Cardiac muscle cell (in vitro differentiated cells and primary cell): ENCODE results near the gene PLPP3. TPM values are rescaled to one million over a fixed set of nuclear protein-coding genes. Genes with fewer than 3 reads are reported as not detected.

ENCODE experiments used
- DNase-seq, 2 donors: peaks; one replicate each; pipeline versions ENCODE4 v3.0.0 to v3.0.0-alpha.2; 2010 to 2017; ENCODE audit warnings: low read depth in 1 of 2, low spot score in 1 of 2
- H3K27ac ChIP-seq: fragments of 200-600 bp; sonication (generic); 2 replicates; pipeline ENCODE4 v1.5.1; 2016
- H3K27me3 ChIP-seq: fragments of 200-600 bp; sonication (generic); 2 replicates; pipeline ENCODE4 v1.6.0; 2016; ENCODE audit warnings: control low read depth
- H3K36me3 ChIP-seq: fragments of 200-600 bp; sonication (generic); 2 replicates; pipeline ENCODE4 v1.5.1; 2016; ENCODE audit warnings: control low read depth
- H3K4me1 ChIP-seq: fragments of 200-600 bp; sonication (generic); 2 replicates; pipeline ENCODE4 v1.8.1; 2017; ENCODE audit warnings: low read depth, mild to moderate bottlenecking, mixed run types
- H3K4me3 ChIP-seq: fragments of 200-600 bp; sonication (generic); 2 replicates; pipeline ENCODE4 v1.5.1; 2016; ENCODE audit warnings: mild to moderate bottlenecking
- H3K9me3 ChIP-seq: fragments of 200-600 bp; sonication (generic); 2 replicates; pipeline ENCODE4 v1.5.1; 2017; ENCODE audit warnings: low read depth, mild to moderate bottlenecking, control low read depth
- polyA plus RNA-seq: library from polyadenylated mRNA; unstranded; fragments of >200 nt; fragmentation: Nextera tagmentation; extraction: Ambion mirVana; gene quantifications from 2 replicates; pipeline ENCODE4 v1.2.1, GENCODE V29; 2016
- total RNA-seq: library from RNA; depleted of rRNA; stranded (reverse); fragments of >200 nt; gene quantifications from 2 replicates; pipeline ENCODE4 v1.2.3, GENCODE V29; 2016
- TF ChIP-seq, protein P1 (sequence below): IDR thresholded peaks from 2 replicates; pipeline ENCODE4 v1.5.1; 2012; ENCODE audit warnings: low read depth, mild to moderate bottlenecking, low read length

Gene PLPP3
- total and polyA plus RNA-seq, 2 experiments from 2014 or later: 41.4 to 58.2 TPM

- TF ChIP-seq, protein P1, sequence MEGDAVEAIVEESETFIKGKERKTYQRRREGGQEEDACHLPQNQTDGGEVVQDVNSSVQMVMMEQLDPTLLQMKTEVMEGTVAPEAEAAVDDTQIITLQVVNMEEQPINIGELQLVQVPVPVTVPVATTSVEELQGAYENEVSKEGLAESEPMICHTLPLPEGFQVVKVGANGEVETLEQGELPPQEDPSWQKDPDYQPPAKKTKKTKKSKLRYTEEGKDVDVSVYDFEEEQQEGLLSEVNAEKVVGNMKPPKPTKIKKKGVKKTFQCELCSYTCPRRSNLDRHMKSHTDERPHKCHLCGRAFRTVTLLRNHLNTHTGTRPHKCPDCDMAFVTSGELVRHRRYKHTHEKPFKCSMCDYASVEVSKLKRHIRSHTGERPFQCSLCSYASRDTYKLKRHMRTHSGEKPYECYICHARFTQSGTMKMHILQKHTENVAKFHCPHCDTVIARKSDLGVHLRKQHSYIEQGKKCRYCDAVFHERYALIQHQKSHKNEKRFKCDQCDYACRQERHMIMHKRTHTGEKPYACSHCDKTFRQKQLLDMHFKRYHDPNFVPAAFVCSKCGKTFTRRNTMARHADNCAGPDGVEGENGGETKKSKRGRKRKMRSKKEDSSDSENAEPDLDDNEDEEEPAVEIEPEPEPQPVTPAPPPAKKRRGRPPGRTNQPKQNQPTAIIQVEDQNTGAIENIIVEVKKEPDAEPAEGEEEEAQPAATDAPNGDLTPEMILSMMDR: no peak
- H3K27me3 ChIP-seq: no peaks in the 10 kb centered on the region
- no peak overlapping the region for H3K27ac ChIP-seq
- no peaks in the 10 kb centered on the region for H3K9me3 ChIP-seq
- no peak overlapping the region for H3K4me3 ChIP-seq
- H3K36me3 ChIP-seq: no peaks in the 10 kb centered on the region
- DNase-seq: no peak
- no peaks in the 10 kb centered on the region for H3K4me1 ChIP-seq
Measured at GRCh38 chr1:56586502-56586901, 7.1 kb upstream of the PLPP3 start.

- Histone ChIP-seq H3K4me1 (no peaks in the 10 kb centered on the region), H3K9me3 (no peaks in the 10 kb centered on the region), H3K27me3 (no peaks in the 10 kb centered on the region), H3K27ac (no peak overlapping the region), H3K4me3 (no peak overlapping the region), H3K36me3 (no peaks in the 10 kb centered on the region)
- no peak for DNase-seq
- TF ChIP-seq, protein P1: no peak
Measured at GRCh38 chr1:56585985-56586384, 6.6 kb upstream of the PLPP3 start.

DNA sequence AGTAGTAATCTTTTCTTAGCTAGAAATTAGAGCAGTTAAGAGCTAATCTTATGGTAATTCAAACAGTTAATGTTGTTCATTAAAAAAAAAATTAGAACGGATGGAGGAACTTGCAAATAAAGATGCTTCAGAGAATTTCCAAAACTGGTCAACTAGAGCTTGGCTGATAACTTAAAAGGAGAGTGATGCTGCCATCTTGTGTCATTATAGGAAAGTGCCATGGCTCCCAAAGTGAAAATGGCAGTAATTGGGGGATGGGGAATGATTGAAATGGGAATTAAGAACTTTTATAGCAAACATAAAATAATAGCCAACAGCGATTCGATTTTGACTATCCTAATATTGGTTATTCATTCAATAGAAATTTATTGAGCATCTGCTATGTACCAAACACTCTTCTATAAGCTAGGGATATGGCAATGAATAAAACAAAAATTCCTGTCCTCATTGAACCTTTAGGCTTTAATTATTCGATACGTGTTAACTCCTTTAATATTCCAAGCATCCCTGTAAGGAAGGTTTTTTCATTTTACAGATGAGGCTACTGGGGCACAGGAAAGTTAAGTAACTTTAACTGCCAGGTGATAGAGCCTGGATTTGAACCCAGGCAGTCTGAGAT, 5.7 kb upstream of the PLPP3 start:
- H3K27ac ChIP-seq: no peak overlapping the region
- H3K36me3 ChIP-seq: no peaks in the 10 kb centered on the region
- no peaks in the 10 kb centered on the region for H3K9me3 ChIP-seq
- H3K27me3 ChIP-seq: no peaks in the 10 kb centered on the region
- H3K4me3 ChIP-seq: no peak overlapping the region
- DNase-seq: peak; percentile 71 to 80
- TF ChIP-seq, protein P1: peak; percentile 83
- peaks cover 4% of the 10 kb centered on the region for H3K4me1 ChIP-seq

DNA sequence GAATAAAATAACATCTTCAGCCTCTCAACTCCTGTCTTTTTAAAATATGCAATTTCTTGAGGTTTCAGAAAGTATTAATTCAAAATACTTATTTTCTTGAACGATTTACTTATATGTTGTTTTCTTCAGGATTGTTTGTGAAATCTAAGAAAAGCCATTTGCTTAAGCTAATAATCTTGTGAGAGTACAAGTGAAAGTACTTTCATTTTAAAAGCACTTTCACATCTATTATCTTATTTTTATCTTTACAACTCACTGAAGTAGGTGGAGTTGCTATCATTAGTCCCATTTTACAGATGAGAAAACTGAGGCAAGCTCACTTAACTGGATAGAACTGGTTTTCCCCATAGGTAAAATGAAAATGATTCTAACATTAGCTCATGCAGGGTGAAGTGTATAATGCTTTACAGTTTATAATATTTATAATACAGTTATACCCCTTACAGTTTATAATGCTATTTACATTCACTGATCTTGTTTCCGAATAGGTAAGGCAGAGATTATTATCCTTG, 4.7 kb upstream of the PLPP3 start:
- Histone ChIP-seq H3K36me3 (no peaks in the 10 kb centered on the region), H3K4me3 (no peak overlapping the region), H3K27ac (no peak overlapping the region), H3K4me1 (peaks cover 7% of the 10 kb centered on the region), H3K27me3 (no peaks in the 10 kb centered on the region), H3K9me3 (no peaks in the 10 kb centered on the region)
- TF ChIP-seq, protein P1: no peak
- DNase-seq: no peak

- H3K27ac ChIP-seq: no peak overlapping the region
- no peaks in the 10 kb centered on the region for H3K9me3 ChIP-seq
- H3K27me3 ChIP-seq: no peaks in the 10 kb centered on the region
- peaks cover 15% of the 10 kb centered on the region for H3K4me1 ChIP-seq
- no peaks in the 10 kb centered on the region for H3K36me3 ChIP-seq
- no peak for DNase-seq
- H3K4me3 ChIP-seq: no peak overlapping the region
- TF ChIP-seq, protein P1: no peak
Measured at GRCh38 chr1:56580771-56581170, 1.4 kb upstream of the PLPP3 start.
